ENCODE results near the gene GIPC1.

Gene GIPC1

GRCh38 chr19:14434543-14435319, 61.2 kb downstream of the GIPC1 start:
- peak; percentile 34 for DNase-seq (ENCODE audit: low spot score)

GRCh38 chr19:14433554-14434501, 62.1 kb downstream of the GIPC1 start:
- peak; percentile 62 for DNase-seq (ENCODE audit: low spot score)

- DNase-seq (ENCODE audit: low spot score), result peak; percentile 96
Observed at GRCh38 chr19:14432791-14433553, 63.0 kb downstream of the GIPC1 start, which contains the start of gene PKN1. Gene PKN1, plus strand, starts transcription at chr19:14433306. Its CDS starts 216 bp downstream, at chr19:14433522.

- no peak for DNase-seq (ENCODE audit: low spot score)
Observed at GRCh38 chr19:14430712-14431111, 65.2 kb downstream of the GIPC1 start.

- DNase-seq (ENCODE audit: low spot score), result no peak
Observed at GRCh38 chr19:14428882-14429416, 67.0 kb downstream of the GIPC1 start.
